GM18520 (cell line): ENCODE measurements around the gene SIGLECL1.
"Not testable (repeated sequence)": the region's sequence is repeated elsewhere in the genome, so short reads cannot be mapped to it uniquely, and the experiment has no call there.

Experiments used
- ATAC-seq: cut with Tn5 transposase; IDR thresholded peaks from one replicate; pipeline ENCODE4 v1.9.1; 2021; ENCODE audit not compliant: unreplicated experiment

SIGLECL1 gene

DNA sequence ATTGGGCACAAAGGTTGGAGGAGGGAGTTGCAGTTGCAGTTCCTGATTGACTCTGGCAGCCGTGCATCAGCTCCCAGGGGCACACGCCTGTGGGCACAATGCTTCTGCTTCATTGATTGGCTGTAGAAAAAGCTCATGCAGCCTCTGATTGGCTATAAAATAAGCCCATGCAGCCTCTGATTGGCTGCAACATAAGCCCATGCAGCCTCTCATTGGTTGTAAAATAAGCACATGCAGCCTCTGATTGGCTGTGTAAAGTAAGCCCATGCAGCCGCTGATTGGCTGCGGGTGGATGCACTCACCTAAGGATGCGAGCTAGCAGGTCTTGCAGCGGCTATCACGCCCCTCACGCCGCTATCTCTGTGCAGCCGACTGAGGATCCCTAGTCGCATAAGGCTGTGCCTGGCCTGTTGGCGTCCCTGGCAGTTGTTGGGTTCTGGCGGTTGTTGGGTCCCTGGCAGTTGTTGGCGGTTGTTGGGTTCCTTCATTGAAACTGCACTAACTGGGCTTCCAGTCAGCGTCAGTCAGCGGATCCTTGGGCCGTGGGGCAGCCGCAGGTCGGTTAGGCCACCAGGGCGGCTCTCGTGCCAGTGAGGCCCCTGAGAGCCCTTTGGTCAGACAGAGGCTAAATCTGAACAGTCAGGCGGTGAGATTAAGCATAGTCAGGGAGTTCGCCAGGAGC lies at the start of gene SIGLECL1:
SIGLECL1 (plus strand) TSS at position 295 of the 682 bp plus-strand sequence. CDS start 12,993 bp downstream, outside the sequence.
- no peak for ATAC-seq

GRCh38 chr19:51201712-51202111 lies 49.2 kb upstream of the SIGLECL1 start:
- ATAC-seq: no peak

- no peak for ATAC-seq
Observed at GRCh38 chr19:51203916-51204315, 47.0 kb upstream of the SIGLECL1 start.

DNA sequence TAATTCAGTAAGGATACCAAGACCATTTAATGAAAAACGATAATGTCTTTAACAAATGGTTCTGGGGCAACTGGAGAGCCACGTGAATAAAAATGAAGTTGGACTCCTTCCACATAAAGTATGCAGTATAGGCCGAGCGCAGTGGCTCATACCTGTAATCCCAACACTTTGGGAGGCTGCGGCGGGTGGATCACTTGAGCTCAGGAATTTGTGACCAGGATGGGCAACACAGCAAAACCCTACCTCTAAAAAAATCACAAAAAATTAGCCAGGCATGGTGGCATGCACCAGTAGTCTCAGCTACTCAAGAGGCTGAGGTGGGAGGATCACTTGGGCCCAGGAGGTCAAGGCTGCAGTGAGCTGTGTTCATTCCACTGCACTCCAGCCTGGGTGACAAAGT lies 46.6 kb upstream of the SIGLECL1 start:
- ATAC-seq: no peak

GRCh38 chr19:51207747-51208146 lies 43.1 kb upstream of the SIGLECL1 start:
- no peak for ATAC-seq

GRCh38 chr19:51210191-51210784 lies 40.6 kb upstream of the SIGLECL1 start:
- no peak for ATAC-seq

GRCh38 chr19:51210874-51211361 lies 40.0 kb upstream of the SIGLECL1 start:
- ATAC-seq: not testable (repeated sequence)

DNA sequence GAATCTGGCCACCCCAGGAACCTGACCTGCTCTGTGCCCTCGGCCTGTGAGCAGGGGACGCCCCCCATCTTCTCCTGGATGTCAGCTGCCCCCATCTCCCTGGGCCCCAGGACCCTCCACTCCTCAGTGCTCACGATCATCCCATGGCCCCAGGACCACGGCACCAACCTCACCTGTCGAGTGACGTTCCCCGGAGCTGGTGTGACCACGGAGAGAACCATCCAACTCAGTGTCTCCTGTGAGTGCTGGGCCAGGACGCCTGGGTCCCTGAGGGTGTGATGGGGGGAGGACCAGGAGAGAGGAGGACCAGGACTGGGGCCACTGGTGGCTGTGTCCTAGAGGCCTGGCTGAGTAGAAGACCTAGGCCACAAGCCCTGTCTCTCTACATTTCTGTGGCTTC lies 39.0 kb upstream of the SIGLECL1 start:
- no peak for ATAC-seq

DNA sequence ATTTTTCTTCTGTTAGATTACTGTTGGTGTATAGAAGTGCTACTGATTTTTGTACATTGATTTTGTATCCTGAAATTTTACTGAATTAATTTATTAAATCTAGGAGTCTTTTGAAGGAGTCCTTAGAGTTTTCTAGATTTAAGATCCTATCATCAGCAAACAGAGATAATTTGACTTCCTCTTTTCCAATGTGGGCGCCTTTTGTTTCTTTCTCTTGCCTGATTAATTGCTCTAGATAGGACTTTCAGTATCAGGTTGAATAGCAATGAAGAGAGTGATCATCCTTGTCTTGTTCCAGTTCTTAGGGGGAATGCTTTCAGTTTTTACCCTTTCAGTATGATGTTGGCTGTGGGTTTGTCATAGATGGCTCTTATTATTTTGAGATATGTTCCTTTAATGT lies 31.6 kb upstream of the SIGLECL1 start:
- no peak for ATAC-seq

DNA sequence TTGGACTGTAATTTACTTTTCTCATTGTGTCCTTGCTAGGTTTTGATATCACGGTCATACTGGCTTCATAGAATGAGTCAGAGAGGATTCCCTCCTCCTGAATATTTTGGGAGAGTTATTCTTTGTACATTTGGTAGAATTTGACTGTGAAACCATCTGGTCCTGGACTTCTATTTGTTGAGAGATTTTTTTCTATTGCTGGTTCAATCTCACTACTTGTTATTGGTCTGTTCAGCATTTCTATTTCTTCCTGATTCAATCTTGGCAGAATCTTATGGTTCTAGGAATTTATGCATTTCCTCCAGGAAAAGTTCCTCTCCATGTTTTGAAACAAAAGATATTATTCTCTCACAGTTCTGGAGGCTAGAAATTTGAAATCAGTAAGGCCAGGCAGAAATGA lies 30.9 kb upstream of the SIGLECL1 start:
- ATAC-seq: no peak

GRCh38 chr19:51220996-51221395 lies 29.9 kb upstream of the SIGLECL1 start:
- no peak for ATAC-seq

DNA sequence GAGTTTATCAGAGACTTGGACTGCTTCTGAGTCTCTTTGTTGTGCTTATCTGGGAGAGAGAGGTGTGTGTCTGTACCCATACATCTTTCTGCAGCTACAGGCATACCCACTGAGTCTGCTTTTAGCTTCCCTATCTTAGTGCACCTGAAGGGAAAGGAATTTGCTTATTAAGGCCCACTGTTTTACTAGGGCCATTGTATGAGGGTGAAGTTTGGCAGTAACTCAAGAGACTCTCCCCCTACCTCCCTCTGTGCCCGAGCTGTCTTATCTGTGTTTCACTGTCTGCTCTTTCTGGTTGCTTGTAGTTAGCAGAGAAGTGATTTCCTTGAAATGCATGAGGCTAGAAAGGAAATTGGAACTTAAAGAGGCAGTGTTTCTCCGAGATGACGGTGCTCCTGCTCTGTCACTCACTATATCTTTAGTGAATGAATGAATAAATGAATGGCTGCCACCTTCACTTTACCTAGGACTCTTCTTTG lies 26.7 kb upstream of the SIGLECL1 start:
- ATAC-seq: no peak

DNA sequence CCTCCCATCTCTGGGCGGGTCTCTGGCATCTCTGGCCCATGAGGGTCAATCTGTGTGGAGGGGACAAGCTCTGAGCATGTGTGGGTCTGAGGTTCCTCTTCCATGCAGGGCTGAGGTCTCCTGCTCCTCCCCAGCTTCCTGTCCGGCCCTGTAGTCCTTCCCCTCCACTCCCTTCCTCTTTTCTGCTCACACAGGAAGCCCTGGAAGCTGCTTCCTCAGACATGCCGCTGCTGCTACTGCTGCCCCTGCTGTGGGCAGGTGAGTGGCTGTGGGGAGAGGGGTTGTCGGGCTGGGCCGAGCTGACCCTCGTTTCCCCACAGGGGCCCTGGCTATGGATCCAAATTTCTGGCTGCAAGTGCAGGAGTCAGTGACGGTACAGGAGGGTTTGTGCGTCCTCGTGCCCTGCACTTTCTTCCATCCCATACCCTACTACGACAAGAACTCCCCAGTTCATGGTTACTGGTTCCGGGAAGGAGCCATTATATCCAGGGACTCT lies 25.9 kb upstream of the SIGLECL1 start, which contains the start of gene CD33:
CD33 (plus strand) TSS at position 183 of the 496 bp plus-strand sequence; CDS start at position 222, 39 bp downstream.
- ATAC-seq: not testable (repeated sequence)

DNA sequence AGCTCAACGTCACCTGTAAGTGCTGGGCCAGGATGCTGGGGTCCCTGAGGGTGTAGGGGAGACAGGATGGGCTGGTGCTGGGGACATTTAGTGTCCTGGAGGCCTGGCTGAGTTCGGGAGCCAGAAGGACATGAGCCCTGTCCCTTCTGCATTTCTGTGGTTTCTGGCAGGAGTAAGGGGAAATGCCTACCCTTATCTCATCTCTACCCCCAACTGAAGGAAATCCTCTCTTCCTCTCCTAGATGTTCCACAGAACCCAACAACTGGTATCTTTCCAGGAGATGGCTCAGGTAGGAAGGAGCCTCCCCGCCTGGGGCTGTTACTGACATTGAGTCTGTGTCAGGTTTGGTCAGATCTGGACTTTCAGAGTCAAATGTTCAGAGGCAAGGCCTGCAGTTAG lies 24.8 kb upstream of the SIGLECL1 start:
- ATAC-seq: no peak

DNA sequence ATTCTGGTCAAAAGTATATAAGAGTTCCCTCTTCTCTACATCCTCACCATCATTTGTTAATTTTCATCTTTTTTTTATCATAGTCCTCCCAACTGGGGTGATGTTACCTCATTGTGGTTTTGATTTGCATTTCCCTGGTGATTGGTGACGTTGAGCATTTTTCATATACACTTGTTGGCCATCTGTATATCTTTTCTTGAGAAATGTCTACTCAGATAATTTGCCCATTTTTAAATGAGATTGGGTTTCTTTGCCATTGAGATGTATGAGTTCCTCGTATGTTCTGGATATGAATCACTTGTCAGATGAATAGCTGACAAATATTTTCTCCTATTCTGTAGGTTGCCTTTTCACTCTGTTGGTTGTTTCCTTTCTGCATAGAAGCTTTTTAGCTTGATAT lies 23.6 kb upstream of the SIGLECL1 start:
- ATAC-seq: no peak

GRCh38 chr19:51227966-51228365 lies 22.9 kb upstream of the SIGLECL1 start:
- no peak for ATAC-seq

DNA sequence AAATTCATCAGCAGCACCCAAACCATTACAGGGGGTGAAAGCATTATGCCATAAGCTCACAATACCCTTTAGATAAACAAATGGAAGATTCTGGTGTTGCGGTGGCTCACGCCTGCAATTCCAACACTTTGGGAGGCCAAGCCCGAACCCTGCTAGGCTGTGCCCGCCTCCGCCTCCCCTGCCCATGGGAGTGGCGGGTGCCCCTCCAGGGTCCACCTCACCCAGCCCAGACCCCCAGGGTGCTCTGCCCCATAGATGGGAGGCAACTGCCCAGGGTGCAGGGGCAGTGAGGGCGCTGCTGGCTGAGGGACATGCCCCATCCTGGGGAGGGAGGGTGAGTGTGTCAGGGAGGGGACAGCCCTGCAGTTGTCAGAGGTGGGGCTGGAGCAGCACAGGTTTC lies 10.0 kb upstream of the SIGLECL1 start:
- ATAC-seq: no peak

- no peak for ATAC-seq
Observed at GRCh38 chr19:51242881-51243630, 7.8 kb upstream of the SIGLECL1 start.

DNA sequence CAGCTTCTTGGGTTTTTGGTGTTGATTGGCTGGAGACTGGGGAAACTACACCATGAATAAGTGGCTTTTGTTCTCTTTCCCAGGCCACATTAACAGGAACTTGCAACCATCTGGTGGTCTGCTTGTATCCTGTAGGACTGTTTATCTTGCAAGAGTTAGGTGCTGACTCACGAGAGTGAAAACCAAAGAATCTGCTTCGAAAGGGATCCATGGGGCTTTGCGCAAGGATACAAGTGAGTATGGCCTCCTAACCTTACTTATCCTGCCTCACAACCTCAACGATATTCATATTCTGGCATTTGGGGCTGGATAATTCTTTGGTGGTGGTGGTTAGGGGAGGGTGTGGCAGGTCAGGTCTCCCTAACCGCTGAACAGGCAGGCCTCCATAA lies 4.7 kb upstream of the SIGLECL1 start:
- ATAC-seq: no peak

DNA sequence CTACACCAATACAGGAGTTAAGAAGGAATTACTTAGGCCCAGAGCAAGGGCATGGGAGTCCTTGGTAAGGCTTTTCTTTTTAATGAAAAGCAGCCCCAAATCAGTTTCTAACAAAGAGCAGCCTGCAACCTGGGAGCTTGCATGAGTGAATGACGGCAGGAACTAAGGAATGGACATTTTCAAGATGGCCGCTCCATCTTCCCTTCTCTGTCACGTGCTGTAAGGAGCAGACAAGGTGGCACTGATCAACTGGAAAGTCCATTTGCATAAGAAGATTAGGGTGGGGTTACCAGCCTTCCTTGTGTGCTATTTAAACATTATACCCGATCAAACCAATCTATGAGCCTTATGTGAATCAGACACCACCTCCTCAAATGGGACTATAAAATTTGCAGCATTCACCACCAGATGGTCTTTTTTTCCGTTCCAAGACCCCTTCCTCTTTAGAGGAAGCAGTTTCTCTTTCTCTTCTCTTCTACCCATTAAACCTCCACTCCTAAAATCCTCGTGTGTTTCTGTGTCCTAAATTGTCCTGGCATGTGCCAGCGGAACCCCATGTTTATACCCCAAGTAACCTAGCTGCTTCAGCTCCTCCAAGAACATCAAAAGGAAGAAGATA lies 2.8 kb upstream of the SIGLECL1 start:
- no peak for ATAC-seq

GRCh38 chr19:51251468-51251820 lies 564 bp downstream of the SIGLECL1 start:
- no peak for ATAC-seq
